Brain microvascular endothelial cell (primary cell): ENCODE measurements around the gene ZBTB26.

Source experiments
- DNase-seq: peaks from one replicate; pipeline ENCODE4 v3.0.0-alpha.2; 2020
- H3K27ac ChIP-seq: fragments of 250-450 bp; sonication (Bioruptor Pico); 2 replicates; pipeline ENCODE4 v1.5.1; 2020; ENCODE audit warnings: mild to moderate bottlenecking, moderate library complexity
- H3K27me3 ChIP-seq: fragments of 250-450 bp; sonication (Bioruptor Pico); replicated peaks from 2 replicates; pipeline ENCODE4 v1.5.1; 2020; ENCODE audit warnings: mild to moderate bottlenecking
- H3K36me3 ChIP-seq: fragments of 250-450 bp; sonication (Bioruptor Pico); replicated peaks from 2 replicates; pipeline ENCODE4 v1.5.1; 2020; ENCODE audit warnings: mild to moderate bottlenecking
- H3K4me3 ChIP-seq: 2 replicates; pipeline ENCODE4 v1.5.1; 2011; ENCODE audit warnings: low read depth, mild to moderate bottlenecking, control low read depth, low read length, moderate library complexity
- in situ Hi-C: cut with HindIII; loops from 2 replicates; pipeline ENCODE4 v1.10.0; 2017; ENCODE audit warnings: low sequenced_read_pairs, low pct_ligation_motif_present
- TF ChIP-seq, protein P1 (sequence below): IDR thresholded peaks from 2 replicates; pipeline ENCODE4 v1.5.1; 2011; ENCODE audit warnings: low read depth, mild to moderate bottlenecking, moderate library complexity, low read length, control low read depth, inconsistent platforms; ENCODE audit errors: missing control alignments

Gene ZBTB26

DNA sequence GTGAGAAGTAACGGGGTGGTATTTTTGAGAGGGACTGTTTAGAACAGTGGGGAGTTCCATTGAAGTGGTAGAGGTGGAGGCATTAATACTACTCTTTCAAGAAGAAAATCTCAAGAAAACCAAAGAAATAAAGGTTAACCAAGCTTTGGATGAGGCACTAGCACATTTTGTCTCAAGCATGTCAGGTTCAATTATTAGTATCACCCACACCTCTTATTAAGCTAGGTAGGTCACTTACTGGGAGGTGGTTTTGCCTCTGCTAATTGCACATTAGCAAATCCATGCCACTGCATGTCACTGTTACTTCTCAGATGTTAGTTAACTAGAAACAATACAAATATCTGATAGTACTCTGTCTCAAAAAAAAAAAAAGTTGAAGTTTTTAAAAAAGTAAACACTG lies 19.7 kb upstream of the ZBTB26 start:
- H3K4me3 ChIP-seq: no peak overlapping the region
- no peak overlapping the region for H3K27ac ChIP-seq
- no peak for DNase-seq
- H3K27me3 ChIP-seq: no peaks in the 10 kb centered on the region
- TF ChIP-seq, protein P1, sequence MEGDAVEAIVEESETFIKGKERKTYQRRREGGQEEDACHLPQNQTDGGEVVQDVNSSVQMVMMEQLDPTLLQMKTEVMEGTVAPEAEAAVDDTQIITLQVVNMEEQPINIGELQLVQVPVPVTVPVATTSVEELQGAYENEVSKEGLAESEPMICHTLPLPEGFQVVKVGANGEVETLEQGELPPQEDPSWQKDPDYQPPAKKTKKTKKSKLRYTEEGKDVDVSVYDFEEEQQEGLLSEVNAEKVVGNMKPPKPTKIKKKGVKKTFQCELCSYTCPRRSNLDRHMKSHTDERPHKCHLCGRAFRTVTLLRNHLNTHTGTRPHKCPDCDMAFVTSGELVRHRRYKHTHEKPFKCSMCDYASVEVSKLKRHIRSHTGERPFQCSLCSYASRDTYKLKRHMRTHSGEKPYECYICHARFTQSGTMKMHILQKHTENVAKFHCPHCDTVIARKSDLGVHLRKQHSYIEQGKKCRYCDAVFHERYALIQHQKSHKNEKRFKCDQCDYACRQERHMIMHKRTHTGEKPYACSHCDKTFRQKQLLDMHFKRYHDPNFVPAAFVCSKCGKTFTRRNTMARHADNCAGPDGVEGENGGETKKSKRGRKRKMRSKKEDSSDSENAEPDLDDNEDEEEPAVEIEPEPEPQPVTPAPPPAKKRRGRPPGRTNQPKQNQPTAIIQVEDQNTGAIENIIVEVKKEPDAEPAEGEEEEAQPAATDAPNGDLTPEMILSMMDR: no peak
- in situ Hi-C loops: no loop called here
- no peaks in the 10 kb centered on the region for H3K36me3 ChIP-seq

DNA sequence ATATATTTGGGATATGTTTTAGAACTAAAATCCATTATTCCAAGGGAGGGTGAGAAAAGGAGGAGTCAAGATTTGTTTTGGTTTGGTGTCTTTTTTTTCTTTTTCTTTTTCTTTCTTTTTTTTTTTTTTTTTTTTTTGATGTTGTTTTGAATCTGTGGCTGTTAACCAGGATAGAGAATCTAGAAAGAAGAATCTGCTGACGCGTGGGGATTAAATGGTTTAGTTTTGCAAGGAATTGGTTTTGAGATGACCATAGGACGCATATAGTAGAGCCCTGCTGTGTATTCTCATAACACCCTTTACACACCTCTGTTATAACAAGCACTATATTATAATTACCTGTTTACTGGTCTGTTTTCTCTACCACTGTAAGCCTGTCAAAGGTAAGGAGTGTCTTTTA lies 19.0 kb upstream of the ZBTB26 start:
- Histone ChIP-seq H3K4me3 (no peak overlapping the region), H3K27ac (no peak overlapping the region), H3K27me3 (no peaks in the 10 kb centered on the region), H3K36me3 (no peaks in the 10 kb centered on the region)
- in situ Hi-C loops: no loop called here
- TF ChIP-seq, protein P1: no peak
- DNase-seq: no peak

DNA sequence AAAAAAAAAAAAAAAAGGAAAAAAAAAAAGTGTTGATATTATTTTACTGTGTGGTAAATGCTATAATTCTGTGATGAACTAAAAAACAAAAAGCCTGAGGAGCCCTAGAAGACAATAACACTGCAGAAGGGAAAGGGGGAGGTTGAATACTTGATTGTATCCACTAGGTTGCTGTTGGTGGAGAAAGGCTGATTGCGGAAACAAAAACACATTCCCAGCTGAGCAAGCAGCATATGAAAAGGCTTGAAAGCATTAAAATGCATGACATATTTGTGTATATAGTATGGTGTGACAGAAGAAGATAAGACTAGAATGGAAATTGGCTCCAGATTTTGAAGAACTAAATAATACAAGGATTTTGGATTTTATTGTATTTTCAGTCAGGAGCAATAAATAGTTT lies 18.4 kb upstream of the ZBTB26 start:
- no peak for DNase-seq
- H3K27me3 ChIP-seq: no peaks in the 10 kb centered on the region
- no peak overlapping the region for H3K27ac ChIP-seq
- in situ Hi-C loops: no loop called here
- H3K36me3 ChIP-seq: no peaks in the 10 kb centered on the region
- TF ChIP-seq, protein P1: no peak
- H3K4me3 ChIP-seq: no peak overlapping the region

DNA sequence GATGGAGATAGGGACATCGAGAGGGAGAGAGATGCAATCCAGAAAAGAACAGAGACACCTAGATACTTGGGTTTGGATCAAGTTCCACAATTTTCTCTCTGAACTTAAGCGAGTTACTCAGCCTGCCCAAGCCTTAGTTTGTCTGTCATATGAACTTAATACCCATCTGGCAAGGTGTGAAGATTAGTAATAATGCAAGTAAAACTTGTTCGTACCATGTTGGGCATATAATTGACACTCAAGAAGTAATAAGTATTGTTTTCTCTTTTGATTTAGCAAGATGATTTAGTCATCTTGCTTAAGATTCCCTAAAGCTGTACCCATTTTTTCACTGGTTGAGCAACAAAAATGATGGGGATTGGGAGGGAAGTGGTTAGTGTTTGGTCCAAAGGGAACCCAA lies 17.0 kb upstream of the ZBTB26 start:
- Histone ChIP-seq H3K27me3 (no peaks in the 10 kb centered on the region), H3K27ac (no peak overlapping the region), H3K36me3 (no peaks in the 10 kb centered on the region), H3K4me3 (no peak overlapping the region)
- in situ Hi-C loops: no loop called here
- no peak for DNase-seq
- TF ChIP-seq, protein P1: no peak

DNA sequence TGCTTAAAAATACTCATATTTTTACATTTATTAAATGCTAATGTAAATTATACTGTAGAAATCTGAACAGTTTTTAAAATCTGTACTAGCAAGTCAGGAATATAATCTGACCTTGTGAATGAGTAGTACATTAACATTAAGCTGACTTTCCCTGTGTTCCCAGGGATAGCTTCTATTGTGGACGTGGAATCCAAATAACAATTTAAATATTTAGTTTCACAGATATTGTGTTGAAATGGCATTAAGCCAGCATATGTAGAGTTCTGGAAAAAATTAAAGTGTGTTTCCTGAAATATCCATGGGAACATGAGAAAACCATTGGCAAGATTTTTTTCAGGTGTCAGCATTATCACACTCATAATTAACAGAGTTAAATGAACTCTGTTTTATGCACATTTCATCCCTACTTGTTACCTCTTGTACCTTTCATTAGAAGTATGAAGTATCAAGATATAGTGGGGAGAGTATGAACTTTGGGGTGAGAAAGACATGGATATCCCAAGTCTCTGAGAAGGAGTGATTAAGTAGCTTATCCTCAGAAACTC lies 15.2 kb upstream of the ZBTB26 start:
- in situ Hi-C loops: no loop called here
- no peak overlapping the region for H3K27ac ChIP-seq
- DNase-seq: no peak
- H3K36me3 ChIP-seq: no peaks in the 10 kb centered on the region
- TF ChIP-seq, protein P1: no peak
- no peaks in the 10 kb centered on the region for H3K27me3 ChIP-seq
- H3K4me3 ChIP-seq: no peak overlapping the region
